ENCODE measurements around the gene TMEM44.
A peak's percentile ranks its signal among the peaks of the same experiment; 100 is the strongest.

TMEM44 gene

DNA sequence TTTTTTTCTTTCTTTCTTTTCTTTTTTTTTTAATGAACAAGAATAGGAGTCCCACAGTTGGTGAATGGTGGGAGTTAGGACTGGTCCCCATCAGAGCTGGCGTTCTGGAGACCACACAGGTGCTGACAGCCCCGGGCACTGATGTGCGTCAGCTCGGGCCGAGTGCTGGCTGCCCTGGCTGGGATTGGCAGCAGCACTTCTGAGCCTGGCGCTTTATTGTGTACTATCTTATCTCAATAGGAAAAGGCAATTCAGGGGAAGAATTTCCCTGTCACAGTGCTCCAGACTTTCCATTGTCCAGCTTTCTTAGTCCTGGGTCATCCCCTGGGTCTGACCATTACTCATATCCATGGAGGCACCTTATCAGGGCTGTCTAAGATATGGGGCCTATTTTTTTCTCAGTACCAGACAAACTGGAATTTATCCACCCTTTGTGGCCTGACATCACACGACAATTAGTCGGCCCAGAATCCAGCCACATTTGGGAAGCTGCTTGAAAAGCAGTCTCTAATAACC lies 54.1 kb downstream of the TMEM44 start:
- DNase-seq (ENCODE audit: low spot score) = no peak

- DNase-seq (ENCODE audit: low spot score) = no peak
Measured at GRCh38 chr3:194577986-194578905, 55.0 kb downstream of the TMEM44 start.

GRCh38 chr3:194575484-194576210 lies 57.6 kb downstream of the TMEM44 start:
- DNase-seq (ENCODE audit: low spot score) = peak; percentile 47

- DNase-seq (ENCODE audit: low spot score) = no peak
Measured at GRCh38 chr3:194574639-194575483, 58.4 kb downstream of the TMEM44 start.

GRCh38 chr3:194573680-194574437 lies 59.4 kb downstream of the TMEM44 start:
- DNase-seq (ENCODE audit: low spot score) = peak; percentile 77

DNA sequence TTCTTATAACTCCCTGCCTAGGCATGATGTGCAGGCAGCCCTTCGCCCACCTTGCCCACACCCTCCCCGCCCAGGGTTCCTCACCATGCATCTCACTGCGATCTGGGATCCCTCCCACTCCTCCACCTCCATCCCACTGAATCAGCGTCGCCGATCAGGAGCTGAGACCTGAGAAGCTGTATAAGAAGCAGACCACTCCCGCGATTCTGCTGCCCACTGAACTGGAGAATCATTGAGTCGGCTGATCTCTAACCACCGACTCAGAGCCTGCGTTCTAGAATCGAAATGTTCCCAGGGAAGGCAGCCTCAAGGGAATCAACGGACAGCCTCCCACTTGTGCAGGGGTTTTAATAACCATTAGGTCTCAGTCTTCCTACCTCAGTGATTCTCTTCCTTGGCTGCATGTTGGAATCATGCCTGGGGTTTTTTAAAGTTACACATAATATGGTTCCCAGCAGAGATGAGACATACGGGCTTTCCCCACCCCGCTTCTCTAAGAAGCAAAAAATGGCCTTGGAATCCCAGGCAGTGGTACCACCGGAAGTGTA lies 60.2 kb downstream of the TMEM44 start:
- no peak for DNase-seq (ENCODE audit: low spot score)

GRCh38 chr3:194572143-194572789 lies 61.0 kb downstream of the TMEM44 start:
- DNase-seq (ENCODE audit: low spot score) = no peak

GRCh38 chr3:194571491-194572142 lies 61.6 kb downstream of the TMEM44 start:
- no peak for DNase-seq (ENCODE audit: low spot score)

DNA sequence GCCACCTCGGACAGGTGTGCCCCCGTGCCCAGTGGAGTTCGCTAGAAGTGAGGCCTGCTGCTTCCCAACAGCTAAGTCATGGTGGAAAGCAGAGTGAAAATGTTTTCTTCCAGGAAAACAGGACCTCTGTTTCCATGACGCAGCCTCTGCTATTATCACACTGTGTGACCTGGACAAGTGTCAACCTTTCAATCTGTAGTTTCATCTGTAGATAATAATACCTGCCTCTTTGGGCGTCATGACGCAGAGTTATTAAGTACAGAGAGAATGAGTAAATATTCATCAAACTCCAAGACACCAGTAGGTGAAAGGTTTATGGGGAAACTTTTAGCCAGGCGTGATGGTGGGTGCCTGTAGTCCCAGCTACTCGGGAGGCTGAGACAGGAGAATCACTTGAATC lies 62.3 kb downstream of the TMEM44 start:
- DNase-seq (ENCODE audit: low spot score) = no peak

- DNase-seq (ENCODE audit: low spot score) = no peak
Measured at GRCh38 chr3:194570235-194570634, 63.0 kb downstream of the TMEM44 start.

DNA sequence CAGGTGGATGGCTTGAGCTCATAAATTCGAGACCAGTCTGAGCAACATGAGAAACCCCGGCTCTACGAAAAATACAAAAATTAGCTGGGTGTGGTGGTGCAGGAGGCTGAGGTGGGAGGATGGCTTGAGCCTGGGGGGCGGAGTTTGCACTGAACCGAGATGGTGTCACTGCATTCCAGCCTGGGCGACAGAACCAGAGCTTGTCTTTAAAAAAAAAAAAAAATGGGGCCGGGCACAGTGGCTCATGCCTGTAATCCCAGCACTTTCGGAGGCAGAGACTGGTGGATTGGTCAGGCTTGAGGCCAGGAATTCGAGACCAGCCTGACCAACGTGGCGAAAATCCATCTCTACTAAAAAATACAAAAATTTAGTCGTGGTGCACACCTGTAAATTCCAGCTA lies 64.0 kb downstream of the TMEM44 start:
- no peak for DNase-seq (ENCODE audit: low spot score)

DNA sequence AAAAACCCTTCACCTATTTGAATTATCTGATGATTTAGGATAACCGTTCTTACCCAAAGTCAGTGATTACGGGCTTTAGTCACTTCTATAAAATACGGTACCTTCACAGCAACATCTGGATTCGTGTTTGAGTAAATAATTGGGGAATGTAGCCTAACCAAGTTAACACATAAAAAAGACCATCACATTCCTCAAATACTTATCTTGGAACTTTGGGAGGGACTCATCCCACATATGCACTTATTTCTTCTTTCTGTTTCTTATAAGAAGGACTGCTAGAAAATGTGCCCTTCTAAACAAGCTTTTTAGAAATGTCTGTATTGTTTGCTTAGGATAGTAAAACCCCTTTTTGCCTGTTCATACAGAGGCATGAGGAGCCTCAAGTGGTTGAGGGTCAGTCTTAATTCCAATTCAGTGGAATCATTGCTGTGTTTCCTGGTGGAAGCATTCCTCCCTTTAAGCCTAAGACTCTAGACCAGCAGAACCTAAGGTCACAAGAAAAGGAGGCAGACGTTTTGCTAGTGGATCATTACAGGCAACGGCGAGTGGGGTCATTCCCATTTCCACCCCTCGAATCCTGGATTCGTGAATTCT lies 67.5 kb downstream of the TMEM44 start:
- no peak for DNase-seq (ENCODE audit: low spot score)

DNA sequence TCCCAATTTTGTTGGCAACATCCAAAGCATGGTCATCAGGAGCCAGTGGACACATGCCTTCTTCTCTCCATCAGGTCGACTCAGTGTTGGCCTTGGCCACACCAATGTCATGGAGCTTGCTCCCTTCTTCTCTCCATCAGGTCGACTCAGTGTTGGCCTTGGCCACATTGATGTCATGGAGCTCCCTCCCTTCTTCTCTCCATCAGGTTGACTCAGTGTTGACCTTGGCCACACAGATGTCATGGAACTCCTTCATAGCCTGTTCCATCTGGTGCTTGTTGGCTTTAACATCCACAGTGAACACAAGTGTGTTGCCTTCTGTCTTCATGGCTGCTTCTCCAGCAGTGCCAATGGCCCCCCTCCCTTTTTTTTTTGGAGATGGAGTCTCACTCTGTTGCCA lies 70.2 kb downstream of the TMEM44 start:
- DNase-seq (ENCODE audit: low spot score) = no peak

DNA sequence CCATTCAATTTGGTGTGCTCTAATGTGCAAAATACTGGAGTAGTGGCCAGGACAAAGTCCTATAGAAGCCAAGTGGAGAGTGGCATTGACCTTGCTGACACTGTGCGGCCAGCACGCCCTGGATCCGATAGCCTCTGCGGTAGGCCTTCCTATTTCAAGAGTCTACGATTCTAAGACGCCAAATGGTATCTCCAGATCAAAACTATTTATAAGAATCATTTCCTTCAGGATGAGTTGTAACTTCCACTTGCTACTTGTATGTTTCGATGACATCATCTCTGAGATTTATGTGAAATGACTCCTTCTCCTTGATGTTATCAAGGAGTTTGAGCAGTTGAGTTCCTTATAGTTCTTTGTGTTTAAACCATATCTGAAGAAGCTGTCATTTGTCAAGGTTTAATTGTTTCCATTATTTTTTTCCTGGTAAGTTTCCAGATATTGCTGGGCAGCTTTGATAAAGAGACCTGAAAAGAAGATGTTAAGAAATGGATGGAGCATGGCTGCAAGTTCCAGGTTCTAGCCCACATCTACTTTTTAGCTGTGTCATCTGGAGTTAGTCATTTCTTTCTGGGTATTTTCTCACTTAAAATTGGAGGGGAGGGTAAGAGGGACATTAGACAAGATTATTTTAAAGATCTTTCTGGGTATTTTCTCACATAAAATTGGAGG lies 71.8 kb downstream of the TMEM44 start:
- DNase-seq (ENCODE audit: low spot score) = no peak

DNA sequence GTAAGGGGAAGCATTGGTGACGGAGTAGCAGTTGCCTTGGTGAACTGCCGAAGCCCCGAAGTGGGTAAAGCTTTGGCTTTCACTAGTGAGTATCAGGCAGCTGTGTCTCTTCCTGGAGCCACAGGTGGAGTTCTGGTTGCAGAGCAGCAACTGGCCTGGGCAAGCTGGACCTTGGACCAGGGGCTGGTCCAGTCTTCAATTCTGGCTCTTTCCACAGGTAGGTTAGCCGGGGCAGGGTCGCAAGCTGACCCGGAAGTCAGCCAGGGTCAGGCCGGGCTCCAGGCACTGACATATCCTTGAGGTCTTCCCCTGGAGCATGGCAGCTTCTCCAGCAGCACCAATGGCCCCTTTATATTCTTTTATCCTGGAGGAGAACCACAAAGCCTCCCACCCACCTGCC lies 73.2 kb downstream of the TMEM44 start:
- no peak for DNase-seq (ENCODE audit: low spot score)

GRCh38 chr3:194559530-194559929 lies 73.7 kb downstream of the TMEM44 start:
- no peak for DNase-seq (ENCODE audit: low spot score)

GRCh38 chr3:194556086-194557056 lies 76.8 kb downstream of the TMEM44 start:
- DNase-seq (ENCODE audit: low spot score) = no peak

Data from iPS-NIHi11 (cell line).